Measurements from ENCODE around the gene HOXB5. TPM values are rescaled to one million over a fixed set of nuclear protein-coding genes. Genes with fewer than 3 reads are reported as not detected.

The HOXB5 gene
- total and polyA plus RNA-seq, 2 of the 4 experiments (the other 2 are of a cell fraction), result 0.54 to 18.0 TPM

- POLR2A ChIA-PET (ENCODE audit: unreplicated experiment), result interaction anchor here (0.7 to 1.1 kb wide), 2 partner anchors 16 to 17 kb away, joined by 4 read pairs; no protein-coding TSS in a partner anchor
- TF ChIP-seq POLR2A (IDR thresholded peaks at IDR 0.05; ENCODE audit: low read depth, low read length), result peak; percentile 59; the same call in 1 of the 2 replicates
- TF ChIP-seq FOS (IDR thresholded peaks at IDR 0.05; ENCODE audit: low read depth, low read length), result peak; percentile 34; the same call in 1 of the 2 replicates
- TF ChIP-seq MAZ (IDR thresholded peaks at IDR 0.05; ENCODE audit: borderline replicate concordance, low read depth, low read length), result peak; percentile 86
- TF ChIP-seq RCOR1 (IDR thresholded peaks at IDR 0.05; ENCODE audit: insufficient replicate concordance, low read length), result no peak
- H3K56ac ChIP-seq (ENCODE audit: extremely low read depth, insufficient read depth, low read length), result peak overlapping the region; percentile 87
- H3K23ac ChIP-seq (ENCODE audit: low read depth, low read length), result peak overlapping the region; percentile 98
- peak overlapping the region; percentile 97 for H3K14ac ChIP-seq (replicated peaks; ENCODE audit: low read depth, low read length)
- H3K27me3 ChIP-seq (ENCODE audit: control insufficient read depth, insufficient read depth, low read length), result no peaks in the 10 kb centered on the region
- H2BK5ac ChIP-seq (ENCODE audit: low read depth, low read length, poor library complexity, severe bottlenecking), result peak overlapping the region; percentile 95
- H3K4me1 ChIP-seq (ENCODE audit: control insufficient read depth, insufficient read depth, low read length), result peaks cover 12% of the 10 kb centered on the region
- peaks cover 11% of the 10 kb centered on the region for H4K20me1 ChIP-seq (ENCODE audit: insufficient read depth, low read length)
- 0% methylated on average over 11 of the region's 26 CpGs; no CpG with 5 or more reads in 1 of the 2 experiments for WGBS, 2 experiments (ENCODE audit: extremely low coverage in 2 of 2, insufficient read length in 1 of 2)
- peak overlapping the region; percentile 90 for H2BK120ac ChIP-seq (ENCODE audit: low read depth, low read length)
- in situ Hi-C loops (cut with MboI; ENCODE audit: low sequenced_read_pairs), result loop anchor here (5.0 to 10.0 kb wide), 2 partner anchors 260 to 572 kb away; no protein-coding TSS in a partner anchor
- H4K5ac ChIP-seq (ENCODE audit: low read depth, low read length), result peak overlapping the region; percentile 30
- peak overlapping the region; percentile 44 for H3K18ac ChIP-seq (ENCODE audit: low read depth, low read length)
- ATAC-seq (ENCODE audit: low read depth) (peak; percentile 22), DNase-seq (peak; percentile 89)
- peak overlapping the region; percentile 96 for H2AK9ac ChIP-seq (replicated peaks; ENCODE audit: low read depth, low read length, poor library complexity)
- H2AFZ ChIP-seq (replicated peaks; ENCODE audit: low read length, poor library complexity), result peak overlapping the region; percentile 71
- dilution Hi-C loops (cut with HindIII; ENCODE audit: low sequenced_read_pairs, unreplicated experiment), result no loop called here
- peak overlapping the region; percentile 92 for H4K91ac ChIP-seq (ENCODE audit: insufficient read depth, low read depth, low read length)
- H3K27ac ChIP-seq (ENCODE audit: insufficient read depth, low read length), result peak overlapping the region; percentile 99
- H3K9me1 ChIP-seq (ENCODE audit: insufficient read depth, low read length), result 0 out of 2 replicates have a peak, but pooled peaks cover 3% of the 10 kb centered on the region
- H3K9ac ChIP-seq (ENCODE audit: low read depth, low read length), result peak overlapping the region; percentile 99
- peak overlapping the region; percentile 96 for H2AK5ac ChIP-seq (ENCODE audit: low read depth, low read length)
- no TSS peak for BruUV-seq (replicated peaks)
- H3K79me1 ChIP-seq (ENCODE audit: low read depth in 1 of 2, low read length in 2 of 2), result peaks cover 23 to 36% of the 10 kb centered on the region in 2 experiments; a peak in 3 of 4 replicates
- peak overlapping the region; percentile 88 to 90 for H4K8ac ChIP-seq (ENCODE audit: low read depth in 2 of 2, low read length in 2 of 2)
- H3K9me3 ChIP-seq (ENCODE audit: control insufficient read depth, insufficient read depth, low read length), result no peaks in the 10 kb centered on the region
- H2BK15ac ChIP-seq (ENCODE audit: low read depth, low read length), result peak overlapping the region; percentile 53; the same call in 1 of the 3 replicates
- peak overlapping the region; percentile 98 for H3K4ac ChIP-seq (ENCODE audit: low read depth, low read length)
- H3K4me2 ChIP-seq (ENCODE audit: low read depth, low read length), result peak overlapping the region; percentile 95
- intact Hi-C loops (cut with micrococcal nuclease), result no loop called here
- peak overlapping the region; percentile 48; the same call in 1 of the 2 replicates for H2BK20ac ChIP-seq (ENCODE audit: low read depth, low read length)
- CTCF ChIA-PET, result interaction anchor here (1.7 kb wide), 1 partner anchor 245 kb away, joined by 5 read pairs; no protein-coding TSS in a partner anchor
- H3K4me3 ChIP-seq (ENCODE audit: insufficient read depth, low read depth, low read length), result peak overlapping the region; percentile 78
- H3K36me3 ChIP-seq (ENCODE audit: control insufficient read depth, insufficient read depth, low read length), result peaks cover 11% of the 10 kb centered on the region; the same call in 1 of the 2 replicates
Observed at GRCh38 chr17:48596735-48597527, 3.4 kb upstream of the HOXB5 start.
